Vagina (tissue), 2 donors: ENCODE measurements around the gene ANKS1B.

ENCODE experiments used
- POLR2A ChIP-seq, 2 donors: fragments of 450-650 bp; IDR thresholded peaks; one replicate each; pipeline ENCODE4 v1.6.1; 2017; ENCODE audit warnings: antibody characterized with exemption in 2 of 2, mild to moderate bottlenecking in 2 of 2, moderate library complexity in 2 of 2
- POLR2AphosphoS5 ChIP-seq, 2 donors: sonication (generic); formaldehyde crosslinking; IDR thresholded peaks; one replicate each; pipeline ENCODE4 v1.9.0; 2017; ENCODE audit warnings: antibody characterized with exemption in 2 of 2, mild to moderate bottlenecking in 2 of 2, low read depth in 1 of 2; ENCODE audit not compliant: insufficient read depth in 1 of 2
- TF ChIP-seq, protein P1 (sequence below), 3 experiments: fragments of 450-650 bp in 2 of 3; fragments of 200-600 bp in 1 of 3; sonication (generic) in 1 of 3; IDR thresholded peaks; one replicate each; pipeline ENCODE4 v1.5.1; 2017 to 2019; ENCODE audit warnings: antibody characterized with exemption in 3 of 3, mild to moderate bottlenecking in 2 of 3, moderate library complexity in 2 of 3

GRCh38 chr12:99649551-99649950, 335.2 kb downstream of the ANKS1B start:
- TF ChIP-seq, protein P1, sequence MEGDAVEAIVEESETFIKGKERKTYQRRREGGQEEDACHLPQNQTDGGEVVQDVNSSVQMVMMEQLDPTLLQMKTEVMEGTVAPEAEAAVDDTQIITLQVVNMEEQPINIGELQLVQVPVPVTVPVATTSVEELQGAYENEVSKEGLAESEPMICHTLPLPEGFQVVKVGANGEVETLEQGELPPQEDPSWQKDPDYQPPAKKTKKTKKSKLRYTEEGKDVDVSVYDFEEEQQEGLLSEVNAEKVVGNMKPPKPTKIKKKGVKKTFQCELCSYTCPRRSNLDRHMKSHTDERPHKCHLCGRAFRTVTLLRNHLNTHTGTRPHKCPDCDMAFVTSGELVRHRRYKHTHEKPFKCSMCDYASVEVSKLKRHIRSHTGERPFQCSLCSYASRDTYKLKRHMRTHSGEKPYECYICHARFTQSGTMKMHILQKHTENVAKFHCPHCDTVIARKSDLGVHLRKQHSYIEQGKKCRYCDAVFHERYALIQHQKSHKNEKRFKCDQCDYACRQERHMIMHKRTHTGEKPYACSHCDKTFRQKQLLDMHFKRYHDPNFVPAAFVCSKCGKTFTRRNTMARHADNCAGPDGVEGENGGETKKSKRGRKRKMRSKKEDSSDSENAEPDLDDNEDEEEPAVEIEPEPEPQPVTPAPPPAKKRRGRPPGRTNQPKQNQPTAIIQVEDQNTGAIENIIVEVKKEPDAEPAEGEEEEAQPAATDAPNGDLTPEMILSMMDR (IDR thresholded peaks at IDR 0.05), result no peak
- TF ChIP-seq POLR2A (IDR thresholded peaks at IDR 0.05) (no peak), POLR2AphosphoS5 (IDR thresholded peaks at IDR 0.05; ENCODE audit: insufficient read depth in 1 of 2, low read depth in 1 of 2) (no peak)
